GM12878 (cell line): ENCODE measurements around the gene ANKMY2. TPM values are rescaled to one million over a fixed set of nuclear protein-coding genes. Genes with fewer than 3 reads are reported as not detected.

ENCODE experiments used
- ATAC-seq: fragments of 200-7000 bp; cut with Tn5 transposase; 3 replicates; pipeline ENCODE4 v1.9.1; 2020; ENCODE audit warnings: mild to moderate bottlenecking, moderate library complexity
- BruUV-seq: library from RNA; stranded (reverse); fragments of 400-500 nt; replicated peaks from 2 replicates; lab custom pipeline; 2021; lab: Mats Ljungman, UMichigan
- CTCF ChIA-PET: fragments of 300-600 bp; sonication (Branson Sonifier 250); formaldehyde crosslinking; extraction: SDS; loops from one replicate; lab custom pipeline; 2021; ENCODE audit warnings: inconsistent platforms; lab: Yijun Ruan, JAX
- POLR2A ChIA-PET: fragments of 350-600 bp; formaldehyde crosslinking; extraction: SDS; loops from one replicate; lab custom pipeline; 2021; ENCODE audit warnings: inconsistent platforms; lab: Charles Lee
- RAD21 ChIA-PET: fragments of 300-600 bp; sonication (Branson Sonifier 250); formaldehyde crosslinking; loops from one replicate; lab custom pipeline; 2023; ENCODE audit warnings: antibody characterized with exemption; ENCODE audit not compliant: unreplicated experiment; lab: Charles Lee
- SMC1A ChIA-PET: fragments of 300-600 bp; sonication (Branson Sonifier 250); formaldehyde crosslinking; loops from one replicate; lab custom pipeline; 2023; ENCODE audit not compliant: unreplicated experiment, uncharacterized antibody; lab: Charles Lee
- DNase-seq: peaks from one replicate; pipeline ENCODE4 v3.0.0-alpha.2; 2011; ENCODE audit warnings: low read depth, low spot score
- FAIRE-seq: peaks from 3 replicates; lab custom pipeline; 2011; peaks lifted over from hg19 to GRCh38; lab: Jason Lieb, UNC
- H2AFZ ChIP-seq: 2 replicates; pipeline ENCODE4 v1.6.0; 2011; ENCODE audit warnings: low read depth, low read length, control low read depth; ENCODE audit not compliant: control insufficient read depth
- H3K27ac ChIP-seq: 2 replicates; pipeline ENCODE4 v1.5.1; 2011; ENCODE audit warnings: control low read depth; ENCODE audit not compliant: control insufficient read depth, insufficient read depth
- H3K27me3 ChIP-seq, 2 experiments: replicated peaks in 1 of 2; 2 replicates each; pipeline versions ENCODE4 v1.6.0 to v1.6.1; 2011; ENCODE audit warnings: low read length in 1 of 2; ENCODE audit not compliant: control insufficient read depth in 2 of 2, insufficient read depth in 2 of 2
- H3K36me3 ChIP-seq, 2 experiments: 2 replicates each; pipeline ENCODE4 v1.5.1; 2011; ENCODE audit warnings: low read length in 1 of 2; ENCODE audit not compliant: control insufficient read depth in 2 of 2, insufficient read depth in 2 of 2
- H3K4me1 ChIP-seq: 2 replicates; pipeline ENCODE4 v1.6.1; 2011; ENCODE audit warnings: mild to moderate bottlenecking, low read length, moderate library complexity, mixed read lengths; ENCODE audit not compliant: control insufficient read depth, insufficient read depth
- H3K4me2 ChIP-seq: 2 replicates; pipeline ENCODE4 v1.6.0; 2011; ENCODE audit warnings: control low read depth; ENCODE audit not compliant: control insufficient read depth, insufficient read depth
- H3K4me3 ChIP-seq: fragments of 200-600 bp; sonication (generic); 2 replicates; pipeline ENCODE4 v1.5.1; 2016
- H3K79me2 ChIP-seq: 2 replicates; pipeline ENCODE4 v1.6.0; 2011; ENCODE audit warnings: low read length; ENCODE audit not compliant: control insufficient read depth, insufficient read depth
- H3K9ac ChIP-seq: 2 replicates; pipeline ENCODE4 v1.8.0; 2011; ENCODE audit warnings: low read length, control low read depth, mixed read lengths; ENCODE audit not compliant: control insufficient read depth, insufficient read depth
- H3K9me3 ChIP-seq: replicated peaks from 3 replicates; pipeline ENCODE4 v1.5.1; 2011; ENCODE audit warnings: mild to moderate bottlenecking, low read length; ENCODE audit not compliant: control insufficient read depth, insufficient read depth
- H4K20me1 ChIP-seq: 2 replicates; pipeline ENCODE4 v1.6.0; 2011; ENCODE audit not compliant: control insufficient read depth, insufficient read depth
- BACH1 ChIP-seq: fragments of 450-650 bp; IDR thresholded peaks from 2 replicates; pipeline ENCODE4 v1.6.1; 2017; ENCODE audit warnings: mild to moderate bottlenecking, borderline replicate concordance
- CBX3 ChIP-seq: fragments of 200-600 bp; sonication (generic); IDR thresholded peaks from 2 replicates; pipeline ENCODE4 v1.6.1; 2016; ENCODE audit warnings: low read depth, borderline replicate concordance
- E2F8 ChIP-seq: fragments of 450-650 bp; IDR thresholded peaks from 2 replicates; pipeline ENCODE4 v1.6.1; 2018; ENCODE audit warnings: mild to moderate bottlenecking, low read depth, moderate library complexity; ENCODE audit not compliant: partially characterized antibody
- JUNB ChIP-seq: IDR thresholded peaks from 2 replicates; pipeline ENCODE4 v1.6.1; 2016; ENCODE audit warnings: antibody characterized with exemption, mild to moderate bottlenecking
- KLF5 ChIP-seq: fragments of 450-650 bp; IDR thresholded peaks from 2 replicates; pipeline ENCODE4 v1.6.1; 2014; ENCODE audit warnings: mild to moderate bottlenecking; ENCODE audit not compliant: partially characterized antibody
- POLR2A ChIP-seq: IDR thresholded peaks from 2 replicates; pipeline ENCODE4 v1.6.1; 2011; ENCODE audit warnings: low read depth, mild to moderate bottlenecking, low read length
- RBBP5 ChIP-seq: fragments of 200-600 bp; sonication (generic); conservative IDR thresholded peaks from 2 replicates; pipeline ENCODE4 v1.6.1; 2016
- SMAD5 ChIP-seq: IDR thresholded peaks from 2 replicates; pipeline ENCODE4 v1.6.1; 2016; ENCODE audit warnings: antibody characterized with exemption, low read depth
- SP1 ChIP-seq: IDR thresholded peaks from one replicate; pipeline ENCODE4 v1.6.1; 2011; ENCODE audit warnings: low read depth, low read length
- WRNIP1 ChIP-seq: IDR thresholded peaks from 2 replicates; pipeline ENCODE4 v1.6.1; 2011; ENCODE audit warnings: low read depth, low read length, improper control_type of control experiment, borderline replicate concordance
- YY1 ChIP-seq: IDR thresholded peaks from 2 replicates; pipeline ENCODE4 v1.6.1; 2011; ENCODE audit warnings: low read depth, mild to moderate bottlenecking, low read length
- WGBS: methylation state at CpG from one replicate; pipeline ENCODE4 v1.1.6; 2016; ENCODE audit warnings: low lambda C conversion rate; ENCODE audit not compliant: insufficient replicate concordance, insufficient coverage; ENCODE audit errors: missing lambda C conversion rate; 5-methylcytosine and 5-hydroxymethylcytosine counted together
- in situ Hi-C: fragments of 300-500 bp; cut with MboI; formaldehyde crosslinking; loops from 9 replicates; pipeline ENCODE4 v1.14.3; 2018; ENCODE audit warnings: mixed read lengths
- intact Hi-C: fragments of 100-400 bp; cut with micrococcal nuclease; formaldehyde crosslinking; loops from one replicate; pipeline ENCODE4 v1.14.2; 2022; ENCODE audit not compliant: unreplicated experiment
- polyA plus RNA-seq, 11 experiments: library from polyadenylated mRNA; depleted of rRNA in 4 of 11; unstranded in 6 of 11; stranded (reverse) in 5 of 11; fragments of >200 nt; fragmentation: Nextera tagmentation in 4 of 11; fragmentation: Illumina TruSeq in 1 of 11; extraction: Ambion mirVana in 4 of 11; extraction: Trizol in 1 of 11; gene quantifications; 1 replicate in 1 of 11; 2 replicates in 10 of 11; pipeline versions ENCODE4 v1.2.1 to v1.2.3, GENCODE V29; 2011 to 2016; ENCODE audit warnings: inconsistent platforms in 2 of 11, missing spikeins in 2 of 11, low read depth in 1 of 11
- total RNA-seq, 4 experiments: library from RNA; depleted of rRNA in 3 of 4; stranded (reverse); fragments of >200 nt in 3 of 4; fragmentation: Illumina TruSeq in 1 of 4; extraction: Trizol in 1 of 4; gene quantifications; 2 replicates each; pipeline versions ENCODE4 v1.2.1 to v1.2.3, GENCODE V29; 2013 to 2021
- TF ChIP-seq, protein P1 (sequence below): IDR thresholded peaks from 2 replicates; pipeline ENCODE4 v1.6.1; 2011; ENCODE audit warnings: low read depth, low read length, improper control_type of control experiment, borderline replicate concordance

ANKMY2 gene
- total and polyA plus RNA-seq, 10 of the 15 experiments (the other 5 are each of a cell fraction or from before 2014, with no cell fraction given) = 0.10 to 0.48 (median 0.29) TPM

- no peak overlapping the region for H3K27ac ChIP-seq
- no peaks in the 10 kb centered on the region for H3K4me1 ChIP-seq
- in situ Hi-C loops (no loop called here), intact Hi-C loops (no loop called here)
- BruUV-seq = no TSS peak
- CTCF ChIA-PET = no interaction called here
- SMC1A ChIA-PET = no interaction called here
- no peak overlapping the region for H3K4me3 ChIP-seq
- FAIRE-seq (no peak), DNase-seq (no peak), ATAC-seq (no peak)
- no peaks in the 10 kb centered on the region; a peak in 1 of 4 replicates for H3K27me3 ChIP-seq
- POLR2A ChIA-PET = no interaction called here
- no peaks in the 10 kb centered on the region for H3K79me2 ChIP-seq
- no peak for TF ChIP-seq WRNIP1
- TF ChIP-seq E2F8 = no peak
- no peak for TF ChIP-seq YY1
- TF ChIP-seq, protein P1, sequence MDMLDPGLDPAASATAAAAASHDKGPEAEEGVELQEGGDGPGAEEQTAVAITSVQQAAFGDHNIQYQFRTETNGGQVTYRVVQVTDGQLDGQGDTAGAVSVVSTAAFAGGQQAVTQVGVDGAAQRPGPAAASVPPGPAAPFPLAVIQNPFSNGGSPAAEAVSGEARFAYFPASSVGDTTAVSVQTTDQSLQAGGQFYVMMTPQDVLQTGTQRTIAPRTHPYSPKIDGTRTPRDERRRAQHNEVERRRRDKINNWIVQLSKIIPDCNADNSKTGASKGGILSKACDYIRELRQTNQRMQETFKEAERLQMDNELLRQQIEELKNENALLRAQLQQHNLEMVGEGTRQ = no peak
- no peak for TF ChIP-seq SMAD5
- TF ChIP-seq SP1 = no peak
- TF ChIP-seq RBBP5 = no peak
- TF ChIP-seq JUNB = no peak
- TF ChIP-seq CBX3 = no peak
- TF ChIP-seq POLR2A = no peak
- TF ChIP-seq BACH1 = no peak
- TF ChIP-seq KLF5 = no peak
- H4K20me1 ChIP-seq = no peaks in the 10 kb centered on the region
- 32% methylated on average over 5 of the region's 7 CpGs for WGBS
- no peak overlapping the region for H3K4me2 ChIP-seq
- no peak overlapping the region for H2AFZ ChIP-seq
- RAD21 ChIA-PET = no interaction called here
- no peak overlapping the region for H3K9ac ChIP-seq
- H3K9me3 ChIP-seq = no peaks in the 10 kb centered on the region
- H3K36me3 ChIP-seq = no peaks in the 10 kb centered on the region
Measured at GRCh38 chr7:16583834-16584233, 61.7 kb downstream of the ANKMY2 start.
